ENCODE measurements around the gene CCHCR1. TPM values are rescaled to one million over a fixed set of nuclear protein-coding genes. Genes with fewer than 3 reads are reported as not detected.

CCHCR1 gene
- total and polyA plus RNA-seq, 4 donors = 3.1 to 9.9 (median 6.2) TPM

DNA sequence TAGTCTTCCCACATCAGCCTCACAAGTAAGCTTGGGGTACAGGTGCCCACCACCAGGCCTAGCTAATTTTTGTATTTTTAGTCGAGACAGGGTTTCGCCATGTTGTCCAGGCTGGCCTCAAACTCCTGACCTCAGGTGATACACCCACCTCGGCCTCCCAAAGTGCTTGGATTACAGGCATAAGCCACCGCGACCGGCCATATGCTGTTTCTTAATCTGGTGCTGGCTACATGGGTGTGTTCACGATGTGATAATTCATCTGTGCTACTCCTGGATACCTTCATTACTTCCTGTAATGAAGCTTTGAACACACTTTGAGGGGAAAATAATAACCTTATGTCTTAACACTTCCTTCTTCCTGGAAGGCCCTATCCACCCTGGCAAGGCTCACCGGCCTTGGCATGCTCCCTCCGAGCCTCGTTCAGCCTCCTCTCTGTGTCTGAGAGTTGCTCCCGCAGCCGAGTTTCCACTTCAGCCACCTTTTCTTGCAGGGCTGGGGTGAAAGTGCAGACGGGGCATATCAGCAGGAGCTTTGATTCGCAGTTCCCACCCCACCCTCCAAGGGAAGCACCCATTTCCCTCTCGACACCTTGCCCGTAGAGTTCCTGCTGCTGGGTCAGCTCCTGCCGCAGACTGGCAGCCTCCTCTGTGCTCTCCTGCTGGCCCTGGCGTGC lies 13.2 kb downstream of the CCHCR1 start:
- 88% methylated on average over 18 of the region's 18 CpGs for WGBS
- H3K36me3 ChIP-seq (ENCODE audit: control insufficient read depth in 4 of 4, insufficient read depth in 3 of 4, low read depth in 1 of 4, low read length in 3 of 4) = peaks cover 0 to 8% (median 5%) of the 10 kb centered on the region in 4 donors
- no peaks in the 10 kb centered on the region for H3K27me3 ChIP-seq (ENCODE audit: control insufficient read depth in 4 of 4, insufficient read depth in 4 of 4, low read length in 3 of 4)
- no peak overlapping the region for H3K4me3 ChIP-seq (ENCODE audit: low read depth in 1 of 3, low read length in 3 of 3)
- H3K9me3 ChIP-seq (ENCODE audit: control insufficient read depth in 4 of 4, low read length in 3 of 4) = no peaks in the 10 kb centered on the region
- no peak overlapping the region for H3K9ac ChIP-seq (ENCODE audit: low read depth in 1 of 2, low read length in 2 of 2)
- no peak overlapping the region for H3K27ac ChIP-seq (ENCODE audit: low read depth in 1 of 2, low read length in 2 of 2)
- H3K4me1 ChIP-seq (ENCODE audit: control insufficient read depth in 4 of 4, insufficient read depth in 4 of 4, low read length in 3 of 4) = no peaks in the 10 kb centered on the region
- DNase-seq (ENCODE audit: low spot score) = no peak
- no peak for TF ChIP-seq RXRA (IDR thresholded peaks at IDR 0.05)
- no peak for TF ChIP-seq NR2F2 (IDR thresholded peaks at IDR 0.05)
- TF ChIP-seq, protein P1, sequence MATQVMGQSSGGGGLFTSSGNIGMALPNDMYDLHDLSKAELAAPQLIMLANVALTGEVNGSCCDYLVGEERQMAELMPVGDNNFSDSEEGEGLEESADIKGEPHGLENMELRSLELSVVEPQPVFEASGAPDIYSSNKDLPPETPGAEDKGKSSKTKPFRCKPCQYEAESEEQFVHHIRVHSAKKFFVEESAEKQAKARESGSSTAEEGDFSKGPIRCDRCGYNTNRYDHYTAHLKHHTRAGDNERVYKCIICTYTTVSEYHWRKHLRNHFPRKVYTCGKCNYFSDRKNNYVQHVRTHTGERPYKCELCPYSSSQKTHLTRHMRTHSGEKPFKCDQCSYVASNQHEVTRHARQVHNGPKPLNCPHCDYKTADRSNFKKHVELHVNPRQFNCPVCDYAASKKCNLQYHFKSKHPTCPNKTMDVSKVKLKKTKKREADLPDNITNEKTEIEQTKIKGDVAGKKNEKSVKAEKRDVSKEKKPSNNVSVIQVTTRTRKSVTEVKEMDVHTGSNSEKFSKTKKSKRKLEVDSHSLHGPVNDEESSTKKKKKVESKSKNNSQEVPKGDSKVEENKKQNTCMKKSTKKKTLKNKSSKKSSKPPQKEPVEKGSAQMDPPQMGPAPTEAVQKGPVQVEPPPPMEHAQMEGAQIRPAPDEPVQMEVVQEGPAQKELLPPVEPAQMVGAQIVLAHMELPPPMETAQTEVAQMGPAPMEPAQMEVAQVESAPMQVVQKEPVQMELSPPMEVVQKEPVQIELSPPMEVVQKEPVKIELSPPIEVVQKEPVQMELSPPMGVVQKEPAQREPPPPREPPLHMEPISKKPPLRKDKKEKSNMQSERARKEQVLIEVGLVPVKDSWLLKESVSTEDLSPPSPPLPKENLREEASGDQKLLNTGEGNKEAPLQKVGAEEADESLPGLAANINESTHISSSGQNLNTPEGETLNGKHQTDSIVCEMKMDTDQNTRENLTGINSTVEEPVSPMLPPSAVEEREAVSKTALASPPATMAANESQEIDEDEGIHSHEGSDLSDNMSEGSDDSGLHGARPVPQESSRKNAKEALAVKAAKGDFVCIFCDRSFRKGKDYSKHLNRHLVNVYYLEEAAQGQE (IDR thresholded peaks at IDR 0.05) = no peak
- TF ChIP-seq GABPA (IDR thresholded peaks at IDR 0.05 in 1 of 2, conservative IDR thresholded peaks at IDR 0.05 in 1 of 2) = no peak
- no peak for TF ChIP-seq FOXA2 (IDR thresholded peaks at IDR 0.05)
- TF ChIP-seq SP1 (IDR thresholded peaks at IDR 0.05) = no peak
- no peak for TF ChIP-seq HNF4A (conservative IDR thresholded peaks at IDR 0.05)

DNA sequence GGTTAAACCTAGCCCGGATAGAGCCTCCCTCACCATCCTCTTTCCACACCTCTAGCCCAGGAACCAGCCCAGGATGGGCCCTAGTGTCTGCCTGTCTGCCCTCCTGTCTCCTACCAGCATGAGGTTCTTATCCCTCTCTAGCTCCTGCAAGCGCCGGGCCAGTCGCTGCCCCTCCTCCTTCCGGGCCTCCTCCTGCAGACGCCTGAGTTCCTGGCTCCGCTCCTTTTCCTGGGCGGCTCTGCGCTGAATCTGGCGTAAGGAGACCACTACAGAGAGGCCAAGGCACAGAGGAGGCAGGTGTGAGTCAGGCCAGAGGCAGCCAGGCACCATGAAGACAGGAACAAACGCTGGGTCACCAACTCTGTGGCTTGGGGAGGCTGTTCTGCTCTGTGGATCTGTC lies 14.5 kb downstream of the CCHCR1 start:
- Histone ChIP-seq H3K4me1 (ENCODE audit: control insufficient read depth in 4 of 4, insufficient read depth in 4 of 4, low read length in 3 of 4) (no peaks in the 10 kb centered on the region), H3K4me3 (ENCODE audit: low read depth in 1 of 3, low read length in 3 of 3) (no peak overlapping the region), H3K36me3 (ENCODE audit: control insufficient read depth in 4 of 4, insufficient read depth in 3 of 4, low read depth in 1 of 4, low read length in 3 of 4) (peaks cover 0 to 8% (median 5%) of the 10 kb centered on the region in 4 donors), H3K27ac (ENCODE audit: low read depth in 1 of 2, low read length in 2 of 2) (no peak overlapping the region), H3K9me3 (ENCODE audit: control insufficient read depth in 4 of 4, low read length in 3 of 4) (no peaks in the 10 kb centered on the region), H3K27me3 (ENCODE audit: control insufficient read depth in 4 of 4, insufficient read depth in 4 of 4, low read length in 3 of 4) (no peaks in the 10 kb centered on the region), H3K9ac (ENCODE audit: low read depth in 1 of 2, low read length in 2 of 2) (no peak overlapping the region)
- TF ChIP-seq NR2F2 (IDR thresholded peaks at IDR 0.05) (no peak), HNF4A (conservative IDR thresholded peaks at IDR 0.05) (no peak), RAD21 (IDR thresholded peaks at IDR 0.05) (no peak), TAF1 (conservative IDR thresholded peaks at IDR 0.05) (no peak), GABPA (IDR thresholded peaks at IDR 0.05 in 1 of 2, conservative IDR thresholded peaks at IDR 0.05 in 1 of 2) (no peak), FOXA1 (IDR thresholded peaks at IDR 0.05) (no peak)
- TF ChIP-seq, protein P2, sequence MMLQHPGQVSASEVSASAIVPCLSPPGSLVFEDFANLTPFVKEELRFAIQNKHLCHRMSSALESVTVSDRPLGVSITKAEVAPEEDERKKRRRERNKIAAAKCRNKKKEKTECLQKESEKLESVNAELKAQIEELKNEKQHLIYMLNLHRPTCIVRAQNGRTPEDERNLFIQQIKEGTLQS (IDR thresholded peaks at IDR 0.05) = no peak
- TF ChIP-seq, protein P3, sequence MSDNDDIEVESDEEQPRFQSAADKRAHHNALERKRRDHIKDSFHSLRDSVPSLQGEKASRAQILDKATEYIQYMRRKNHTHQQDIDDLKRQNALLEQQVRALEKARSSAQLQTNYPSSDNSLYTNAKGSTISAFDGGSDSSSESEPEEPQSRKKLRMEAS (IDR thresholded peaks at IDR 0.05) = no peak
- TF ChIP-seq, protein P4, sequence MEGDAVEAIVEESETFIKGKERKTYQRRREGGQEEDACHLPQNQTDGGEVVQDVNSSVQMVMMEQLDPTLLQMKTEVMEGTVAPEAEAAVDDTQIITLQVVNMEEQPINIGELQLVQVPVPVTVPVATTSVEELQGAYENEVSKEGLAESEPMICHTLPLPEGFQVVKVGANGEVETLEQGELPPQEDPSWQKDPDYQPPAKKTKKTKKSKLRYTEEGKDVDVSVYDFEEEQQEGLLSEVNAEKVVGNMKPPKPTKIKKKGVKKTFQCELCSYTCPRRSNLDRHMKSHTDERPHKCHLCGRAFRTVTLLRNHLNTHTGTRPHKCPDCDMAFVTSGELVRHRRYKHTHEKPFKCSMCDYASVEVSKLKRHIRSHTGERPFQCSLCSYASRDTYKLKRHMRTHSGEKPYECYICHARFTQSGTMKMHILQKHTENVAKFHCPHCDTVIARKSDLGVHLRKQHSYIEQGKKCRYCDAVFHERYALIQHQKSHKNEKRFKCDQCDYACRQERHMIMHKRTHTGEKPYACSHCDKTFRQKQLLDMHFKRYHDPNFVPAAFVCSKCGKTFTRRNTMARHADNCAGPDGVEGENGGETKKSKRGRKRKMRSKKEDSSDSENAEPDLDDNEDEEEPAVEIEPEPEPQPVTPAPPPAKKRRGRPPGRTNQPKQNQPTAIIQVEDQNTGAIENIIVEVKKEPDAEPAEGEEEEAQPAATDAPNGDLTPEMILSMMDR (IDR thresholded peaks at IDR 0.05; ENCODE audit: low read depth, low read length, missing input control) = no peak
- 80% methylated on average over 11 of the region's 11 CpGs for WGBS
- no peak for DNase-seq (ENCODE audit: low spot score)
